ENCODE data around the gene CD274.

The CD274 gene

GRCh38 chr9:5450359-5451091 is at the start of gene CD274:
Gene CD274 (plus strand): TSS chr9:5450542. CDS start chr9:5456114, 5,572 bp downstream.
- no peaks in the 10 kb centered on the region for H3K9me3 ChIP-seq (ENCODE audit: severe bottlenecking)
- H3K4me1 ChIP-seq (ENCODE audit: insufficient read depth, poor library complexity, severe bottlenecking), result peaks cover 80% of the 10 kb centered on the region
- no peaks in the 10 kb centered on the region for H3K36me3 ChIP-seq (ENCODE audit: low read depth)
- H3K27ac ChIP-seq (ENCODE audit: poor library complexity, severe bottlenecking), result peak within 1 kb of the TSS; percentile 87
- H3K27me3 ChIP-seq (ENCODE audit: insufficient read depth, poor library complexity, severe bottlenecking), result no peaks in the 10 kb centered on the region
- DNase-seq (ENCODE audit: low spot score), result peak; percentile 94
- ATAC-seq (ENCODE audit: low read depth), result peak; percentile 83
- H3K4me3 ChIP-seq (ENCODE audit: severe bottlenecking), result peak within 1 kb of the TSS; percentile 45
- peak; percentile 83 for TF ChIP-seq CTCF (IDR thresholded peaks at IDR 0.05; ENCODE audit: poor library complexity, severe bottlenecking)

DNA sequence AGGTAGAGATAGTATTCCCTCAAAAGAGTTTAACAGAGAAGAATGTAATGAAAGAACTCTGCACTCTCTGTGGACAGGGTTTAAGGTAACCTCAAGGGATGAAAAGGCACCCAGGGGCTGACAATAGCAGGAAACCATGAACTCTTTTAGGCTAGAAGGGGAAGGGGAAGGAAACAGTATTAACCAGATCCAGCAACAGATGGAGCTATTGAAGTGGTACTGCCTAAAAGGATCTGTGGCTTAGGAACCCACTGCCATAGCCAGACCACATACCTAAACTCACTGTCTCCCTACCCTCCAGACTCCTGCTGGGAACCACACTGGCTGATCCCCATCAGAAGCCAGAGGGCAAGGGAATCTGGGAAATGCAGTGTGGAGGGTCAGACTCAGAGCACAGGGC is 48.1 kb upstream of the CD274 start:
- no peak for ATAC-seq (ENCODE audit: low read depth)
- no peaks in the 10 kb centered on the region for H3K27me3 ChIP-seq (ENCODE audit: insufficient read depth, poor library complexity, severe bottlenecking)
- H3K4me1 ChIP-seq (ENCODE audit: insufficient read depth, poor library complexity, severe bottlenecking), result no peaks in the 10 kb centered on the region
- H3K4me3 ChIP-seq (ENCODE audit: severe bottlenecking), result no peak overlapping the region
- no peaks in the 10 kb centered on the region for H3K36me3 ChIP-seq (ENCODE audit: low read depth)
- no peak overlapping the region for H3K27ac ChIP-seq (ENCODE audit: poor library complexity, severe bottlenecking)
- TF ChIP-seq CTCF (IDR thresholded peaks at IDR 0.05; ENCODE audit: poor library complexity, severe bottlenecking), result no peak
- DNase-seq (ENCODE audit: low spot score), result no peak
- peaks cover 4% of the 10 kb centered on the region for H3K9me3 ChIP-seq (ENCODE audit: severe bottlenecking)

- Histone ChIP-seq H3K36me3 (ENCODE audit: low read depth) (no peaks in the 10 kb centered on the region), H3K4me1 (ENCODE audit: insufficient read depth, poor library complexity, severe bottlenecking) (no peaks in the 10 kb centered on the region), H3K27ac (ENCODE audit: poor library complexity, severe bottlenecking) (no peak overlapping the region), H3K4me3 (ENCODE audit: severe bottlenecking) (no peak overlapping the region), H3K9me3 (ENCODE audit: severe bottlenecking) (peaks cover 12% of the 10 kb centered on the region), H3K27me3 (ENCODE audit: insufficient read depth, poor library complexity, severe bottlenecking) (no peaks in the 10 kb centered on the region)
- ATAC-seq (ENCODE audit: low read depth), result no peak
- TF ChIP-seq CTCF (IDR thresholded peaks at IDR 0.05; ENCODE audit: poor library complexity, severe bottlenecking), result no peak
- DNase-seq (ENCODE audit: low spot score), result no peak
Observed at GRCh38 chr9:5408596-5408995, 41.7 kb upstream of the CD274 start.

GRCh38 chr9:5416953-5417352 is 33.4 kb upstream of the CD274 start:
- TF ChIP-seq CTCF (IDR thresholded peaks at IDR 0.05; ENCODE audit: poor library complexity, severe bottlenecking), result no peak
- ATAC-seq (ENCODE audit: low read depth) (no peak), DNase-seq (ENCODE audit: low spot score) (no peak)

DNA sequence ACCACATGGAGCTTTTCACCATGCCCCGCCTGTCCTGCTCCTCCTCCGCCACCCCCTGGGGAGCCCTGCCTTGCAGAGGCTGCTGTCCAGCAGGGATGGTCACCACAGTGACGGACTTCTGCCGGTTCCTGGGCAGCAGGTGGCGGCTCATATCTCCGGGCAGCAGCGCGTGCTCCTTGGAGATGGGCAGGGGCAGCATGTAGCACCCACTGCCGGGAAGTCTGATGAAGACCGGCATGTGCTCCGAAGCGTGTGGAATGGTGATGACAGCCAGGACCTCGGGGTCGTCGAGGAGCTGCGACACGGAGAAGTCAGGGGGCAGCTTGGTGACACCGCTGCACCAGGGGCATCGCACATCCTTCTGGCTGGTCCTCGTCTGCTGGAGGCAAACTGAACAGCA is 31.9 kb upstream of the CD274 start:
- H3K27me3 ChIP-seq (ENCODE audit: insufficient read depth, poor library complexity, severe bottlenecking), result no peaks in the 10 kb centered on the region
- no peak overlapping the region for H3K4me3 ChIP-seq (ENCODE audit: severe bottlenecking)
- ATAC-seq (ENCODE audit: low read depth) (no peak), DNase-seq (ENCODE audit: low spot score) (no peak)
- no peaks in the 10 kb centered on the region for H3K9me3 ChIP-seq (ENCODE audit: severe bottlenecking)
- no peak overlapping the region for H3K27ac ChIP-seq (ENCODE audit: poor library complexity, severe bottlenecking)
- no peaks in the 10 kb centered on the region for H3K36me3 ChIP-seq (ENCODE audit: low read depth)
- no peaks in the 10 kb centered on the region for H3K4me1 ChIP-seq (ENCODE audit: insufficient read depth, poor library complexity, severe bottlenecking)
- no peak for TF ChIP-seq CTCF (IDR thresholded peaks at IDR 0.05; ENCODE audit: poor library complexity, severe bottlenecking)

More at GRCh38 chr9:5416953-5417352, 33.4 kb upstream of the CD274 start:
- Histone ChIP-seq H3K4me3 (ENCODE audit: severe bottlenecking) (no peak overlapping the region), H3K9me3 (ENCODE audit: severe bottlenecking) (no peaks in the 10 kb centered on the region), H3K4me1 (ENCODE audit: insufficient read depth, poor library complexity, severe bottlenecking) (no peaks in the 10 kb centered on the region), H3K36me3 (ENCODE audit: low read depth) (no peaks in the 10 kb centered on the region), H3K27ac (ENCODE audit: poor library complexity, severe bottlenecking) (no peak overlapping the region), H3K27me3 (ENCODE audit: insufficient read depth, poor library complexity, severe bottlenecking) (no peaks in the 10 kb centered on the region)
